HepG2 (cell line): ENCODE data around the gene NTMT1. TPM values are rescaled to one million over a fixed set of nuclear protein-coding genes. Genes with fewer than 3 reads are reported as not detected.

Experiments
- AGO2 ChIP-seq: fragments of 200-400 bp; formaldehyde crosslinking; optimal IDR thresholded peaks from 2 replicates; pipeline ENCODE3; 2017; ENCODE audit warnings: mild to moderate bottlenecking, low read depth, low read length, moderate library complexity
- CC2D1A ChIP-seq: sonication (generic); formaldehyde crosslinking; IDR thresholded peaks from 2 replicates; pipeline ENCODE4 v1.8.1; 2023; ENCODE audit warnings: mild to moderate bottlenecking, missing genetic modification reagents
- FOSL2 ChIP-seq: sonication (generic); formaldehyde crosslinking; IDR thresholded peaks from 2 replicates; pipeline ENCODE4 v1.4.0; 2020; ENCODE audit warnings: missing genetic modification reagents
- GABPB1 ChIP-seq: IDR thresholded peaks from 2 replicates; pipeline ENCODE4 v1.6.1; 2016; ENCODE audit warnings: mild to moderate bottlenecking, missing genetic modification reagents, moderate library complexity, missing compliant biosample characterization
- HNRNPL ChIP-seq: fragments of 200-400 bp; formaldehyde crosslinking; IDR thresholded peaks from 2 replicates; pipeline ENCODE4 v1.6.1; 2017; ENCODE audit warnings: mild to moderate bottlenecking, low read depth, low read length
- HNRNPUL1 ChIP-seq: fragments of 200-400 bp; formaldehyde crosslinking; IDR thresholded peaks from 2 replicates; pipeline ENCODE4 v1.6.1; 2017; ENCODE audit warnings: low read depth, mild to moderate bottlenecking, low read length, moderate library complexity
- MTA1 ChIP-seq: sonication (generic); formaldehyde crosslinking; IDR thresholded peaks from 2 replicates; pipeline ENCODE4 v1.4.0; 2020; ENCODE audit warnings: missing genetic modification reagents, mild to moderate bottlenecking, borderline replicate concordance
- MZF1 ChIP-seq: sonication (generic); formaldehyde crosslinking; IDR thresholded peaks from 2 replicates; pipeline ENCODE4 v1.8.1; 2023; ENCODE audit warnings: mild to moderate bottlenecking, missing genetic modification reagents, borderline replicate concordance
- RBFOX2 ChIP-seq: fragments of 200-400 bp; formaldehyde crosslinking; IDR thresholded peaks from 2 replicates; pipeline ENCODE4 v1.6.1; 2017; ENCODE audit warnings: low read depth, mild to moderate bottlenecking, low read length
- RFX3 ChIP-seq: IDR thresholded peaks from 2 replicates; pipeline ENCODE4 v1.6.1; 2016; ENCODE audit warnings: missing biosample characterization, missing genetic modification reagents
- SRY ChIP-seq: sonication (generic); formaldehyde crosslinking; IDR thresholded peaks from 2 replicates; pipeline ENCODE4 v1.8.0; 2022; ENCODE audit warnings: mild to moderate bottlenecking, missing genetic modification reagents
- SYNCRIP ChIP-seq: fragments of 200-400 bp; formaldehyde crosslinking; IDR thresholded peaks from 2 replicates; pipeline ENCODE4 v1.6.1; 2018; ENCODE audit warnings: mild to moderate bottlenecking, low read depth, low read length; ENCODE audit not compliant: insufficient read depth
- U2AF2 ChIP-seq: fragments of 200-400 bp; formaldehyde crosslinking; IDR thresholded peaks from 2 replicates; pipeline ENCODE4 v1.6.1; 2017; ENCODE audit warnings: low read depth, mild to moderate bottlenecking, low read length
- ZHX1 ChIP-seq: sonication (generic); formaldehyde crosslinking; IDR thresholded peaks from 2 replicates; pipeline ENCODE4 v1.8.1; 2022; ENCODE audit warnings: low read depth, mild to moderate bottlenecking, missing genetic modification reagents
- ZNF343 ChIP-seq: sonication (generic); formaldehyde crosslinking; IDR thresholded peaks from 2 replicates; pipeline ENCODE4 v1.4.0; 2020; ENCODE audit warnings: mild to moderate bottlenecking, missing genetic modification reagents
- ZNF777 ChIP-seq: sonication (generic); formaldehyde crosslinking; IDR thresholded peaks from 2 replicates; pipeline ENCODE4 v1.4.0; 2020; ENCODE audit warnings: missing genetic modification reagents
- polyA plus RNA-seq, 8 experiments: library from polyadenylated mRNA; depleted of rRNA in 3 of 8; stranded (reverse) in 7 of 8; unstranded in 1 of 8; fragments of >200 nt; fragmentation: Illumina TruSeq in 4 of 8; extraction: Trizol in 4 of 8; gene quantifications; 2 replicates each; pipeline versions ENCODE4 v1.2.1 to v1.2.3, GENCODE V29; 2011 to 2016; ENCODE audit warnings: low read depth in 4 of 8, missing spikeins in 1 of 8, mixed read lengths in 1 of 8; ENCODE audit not compliant: insufficient read depth in 1 of 8
- total RNA-seq, 5 experiments: library from RNA; depleted of rRNA; stranded (reverse); fragments of >200 nt; fragmentation: Illumina TruSeq; extraction: Trizol; gene quantifications; 2 replicates each; pipeline ENCODE4 v1.2.3, GENCODE V29; 2016; ENCODE audit warnings: low read depth in 1 of 5
- TF ChIP-seq, protein P1 (sequence below): sonication (generic); formaldehyde crosslinking; IDR thresholded peaks from 2 replicates; pipeline ENCODE4 v1.4.0; 2020; ENCODE audit warnings: mild to moderate bottlenecking, missing genetic modification reagents
- TF ChIP-seq, protein P2 (sequence below): sonication (generic); formaldehyde crosslinking; IDR thresholded peaks from 2 replicates; pipeline ENCODE4 v1.5.1; 2020; ENCODE audit warnings: missing genetic modification reagents, mild to moderate bottlenecking, borderline replicate concordance

The NTMT1 gene
- total and polyA plus RNA-seq, 2 of the 13 experiments (the other 11 are each of a cell fraction or from before 2014, with no cell fraction given): 49.1 to 53.8 TPM

DNA sequence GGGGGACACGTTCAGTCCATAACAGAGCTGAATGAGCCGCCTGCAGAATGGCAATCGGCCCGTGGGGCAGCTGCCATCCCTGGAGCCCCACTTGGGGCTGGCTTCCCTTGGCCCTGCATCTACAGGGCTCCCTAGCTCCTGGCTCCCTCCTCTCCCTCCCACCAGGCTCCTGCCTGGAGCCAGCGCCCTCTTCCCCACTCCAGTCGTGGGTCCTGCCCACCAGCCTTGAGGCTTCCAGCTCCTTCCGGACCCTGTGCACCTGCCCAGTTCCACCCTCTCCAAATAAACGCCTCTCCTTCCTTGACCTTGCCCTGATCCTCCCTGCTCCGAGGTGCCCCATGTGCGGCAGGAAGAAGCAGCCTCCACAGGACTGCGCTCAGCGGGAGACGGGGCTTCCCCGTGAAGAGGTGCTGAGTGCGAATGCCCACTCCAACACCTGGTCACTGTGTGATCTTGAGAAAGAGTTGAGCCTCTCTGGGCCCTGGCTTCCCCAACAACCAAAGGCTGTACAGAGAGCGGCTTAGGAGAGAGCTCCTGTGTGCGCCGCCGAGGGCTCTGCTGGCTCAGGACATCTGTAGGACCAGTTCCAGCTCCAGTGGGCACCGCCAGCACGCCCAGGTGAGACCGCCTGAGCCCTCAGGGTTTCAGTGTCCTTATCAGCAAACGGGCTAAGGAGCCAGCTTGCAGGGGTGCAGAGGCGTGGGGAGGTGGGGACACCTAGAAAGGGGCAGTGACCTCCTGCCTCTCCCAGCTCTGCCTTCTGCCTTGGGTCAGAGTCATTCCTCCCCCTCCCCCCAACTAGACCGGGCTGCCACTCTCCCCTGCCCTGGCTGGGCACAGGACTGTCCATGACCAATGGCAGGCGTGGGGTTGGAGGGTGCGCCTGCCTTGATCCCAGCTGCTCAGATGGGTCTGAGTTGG, 17.1 kb upstream of the NTMT1 start (continued):
- TF ChIP-seq, protein P1, sequence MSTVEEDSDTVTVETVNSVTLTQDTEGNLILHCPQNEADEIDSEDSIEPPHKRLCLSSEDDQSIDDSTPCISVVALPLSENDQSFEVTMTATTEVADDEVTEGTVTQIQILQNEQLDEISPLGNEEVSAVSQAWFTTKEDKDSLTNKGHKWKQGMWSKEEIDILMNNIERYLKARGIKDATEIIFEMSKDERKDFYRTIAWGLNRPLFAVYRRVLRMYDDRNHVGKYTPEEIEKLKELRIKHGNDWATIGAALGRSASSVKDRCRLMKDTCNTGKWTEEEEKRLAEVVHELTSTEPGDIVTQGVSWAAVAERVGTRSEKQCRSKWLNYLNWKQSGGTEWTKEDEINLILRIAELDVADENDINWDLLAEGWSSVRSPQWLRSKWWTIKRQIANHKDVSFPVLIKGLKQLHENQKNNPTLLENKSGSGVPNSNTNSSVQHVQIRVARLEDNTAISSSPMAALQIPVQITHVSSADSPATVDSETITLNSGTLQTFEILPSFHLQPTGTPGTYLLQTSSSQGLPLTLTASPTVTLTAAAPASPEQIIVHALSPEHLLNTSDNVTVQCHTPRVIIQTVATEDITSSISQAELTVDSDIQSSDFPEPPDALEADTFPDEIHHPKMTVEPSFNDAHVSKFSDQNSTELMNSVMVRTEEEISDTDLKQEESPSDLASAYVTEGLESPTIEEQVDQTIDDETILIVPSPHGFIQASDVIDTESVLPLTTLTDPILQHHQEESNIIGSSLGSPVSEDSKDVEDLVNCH: no peak
- TF ChIP-seq GABPB1 (CRISPR knock-in tag) (peak; percentile 20; the same call in 1 of the 2 replicates), MZF1 (no peak), AGO2 (peak; percentile 70), SRY (CRISPR knock-in tag) (peak; percentile 63; the same call in 1 of the 2 replicates), ZNF777 (CRISPR knock-in tag) (no peak), U2AF2 (no peak), SYNCRIP (no peak), CC2D1A (no peak), HNRNPL (peak; percentile 75), ZHX1 (CRISPR knock-in tag) (no peak), FOSL2 (no peak), MTA1 (CRISPR knock-in tag) (0 out of 2 replicates have a peak, but pooled peaks have one; percentile 29), ZNF343 (CRISPR knock-in tag) (no peak), RBFOX2 (peak; percentile 44; the same call in 1 of the 2 replicates), HNRNPUL1 (no peak), RFX3 (CRISPR knock-in tag) (no peak)
- TF ChIP-seq, protein P2, sequence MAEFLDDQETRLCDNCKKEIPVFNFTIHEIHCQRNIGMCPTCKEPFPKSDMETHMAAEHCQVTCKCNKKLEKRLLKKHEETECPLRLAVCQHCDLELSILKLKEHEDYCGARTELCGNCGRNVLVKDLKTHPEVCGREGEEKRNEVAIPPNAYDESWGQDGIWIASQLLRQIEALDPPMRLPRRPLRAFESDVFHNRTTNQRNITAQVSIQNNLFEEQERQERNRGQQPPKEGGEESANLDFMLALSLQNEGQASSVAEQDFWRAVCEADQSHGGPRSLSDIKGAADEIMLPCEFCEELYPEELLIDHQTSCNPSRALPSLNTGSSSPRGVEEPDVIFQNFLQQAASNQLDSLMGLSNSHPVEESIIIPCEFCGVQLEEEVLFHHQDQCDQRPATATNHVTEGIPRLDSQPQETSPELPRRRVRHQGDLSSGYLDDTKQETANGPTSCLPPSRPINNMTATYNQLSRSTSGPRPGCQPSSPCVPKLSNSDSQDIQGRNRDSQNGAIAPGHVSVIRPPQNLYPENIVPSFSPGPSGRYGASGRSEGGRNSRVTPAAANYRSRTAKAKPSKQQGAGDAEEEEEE: no peak
